GM12875 (cell line): Measurements from ENCODE around the gene MAP2K6.
A peak's percentile ranks its signal among the peaks of the same experiment; 100 is the strongest.

Source experiments
- H3K4me3 ChIP-seq: one replicate; pipeline ENCODE4 v1.5.1; 2011; ENCODE audit warnings: low read depth, low read length, control low read depth
- TF ChIP-seq, protein P1 (sequence below): IDR thresholded peaks from 2 replicates; pipeline ENCODE4 v1.5.1; 2011; ENCODE audit warnings: low read depth, mild to moderate bottlenecking, control low read depth, inconsistent platforms, low read length, moderate library complexity, borderline replicate concordance; ENCODE audit not compliant: insufficient read depth

Gene MAP2K6

DNA sequence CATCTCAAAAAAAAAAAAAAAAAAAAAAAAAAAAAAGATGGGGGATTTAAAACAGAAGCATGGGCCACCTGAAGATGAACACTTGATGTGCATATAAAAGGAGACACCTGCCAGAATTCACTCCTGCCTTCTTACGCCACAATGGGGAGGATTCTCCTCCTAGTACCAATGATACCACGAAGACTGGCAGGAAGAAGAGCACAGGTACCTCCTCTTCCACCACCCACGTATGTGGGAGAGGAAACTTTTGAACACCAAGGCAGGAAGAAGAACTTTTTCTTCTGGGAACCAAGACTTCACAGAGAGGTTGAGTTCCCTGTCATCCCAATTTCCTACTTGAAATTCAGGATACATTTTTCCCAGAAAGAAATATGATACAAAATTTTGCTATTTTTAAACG lies 2.7 kb upstream of the MAP2K6 start:
- TF ChIP-seq, protein P1, sequence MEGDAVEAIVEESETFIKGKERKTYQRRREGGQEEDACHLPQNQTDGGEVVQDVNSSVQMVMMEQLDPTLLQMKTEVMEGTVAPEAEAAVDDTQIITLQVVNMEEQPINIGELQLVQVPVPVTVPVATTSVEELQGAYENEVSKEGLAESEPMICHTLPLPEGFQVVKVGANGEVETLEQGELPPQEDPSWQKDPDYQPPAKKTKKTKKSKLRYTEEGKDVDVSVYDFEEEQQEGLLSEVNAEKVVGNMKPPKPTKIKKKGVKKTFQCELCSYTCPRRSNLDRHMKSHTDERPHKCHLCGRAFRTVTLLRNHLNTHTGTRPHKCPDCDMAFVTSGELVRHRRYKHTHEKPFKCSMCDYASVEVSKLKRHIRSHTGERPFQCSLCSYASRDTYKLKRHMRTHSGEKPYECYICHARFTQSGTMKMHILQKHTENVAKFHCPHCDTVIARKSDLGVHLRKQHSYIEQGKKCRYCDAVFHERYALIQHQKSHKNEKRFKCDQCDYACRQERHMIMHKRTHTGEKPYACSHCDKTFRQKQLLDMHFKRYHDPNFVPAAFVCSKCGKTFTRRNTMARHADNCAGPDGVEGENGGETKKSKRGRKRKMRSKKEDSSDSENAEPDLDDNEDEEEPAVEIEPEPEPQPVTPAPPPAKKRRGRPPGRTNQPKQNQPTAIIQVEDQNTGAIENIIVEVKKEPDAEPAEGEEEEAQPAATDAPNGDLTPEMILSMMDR = no peak

DNA sequence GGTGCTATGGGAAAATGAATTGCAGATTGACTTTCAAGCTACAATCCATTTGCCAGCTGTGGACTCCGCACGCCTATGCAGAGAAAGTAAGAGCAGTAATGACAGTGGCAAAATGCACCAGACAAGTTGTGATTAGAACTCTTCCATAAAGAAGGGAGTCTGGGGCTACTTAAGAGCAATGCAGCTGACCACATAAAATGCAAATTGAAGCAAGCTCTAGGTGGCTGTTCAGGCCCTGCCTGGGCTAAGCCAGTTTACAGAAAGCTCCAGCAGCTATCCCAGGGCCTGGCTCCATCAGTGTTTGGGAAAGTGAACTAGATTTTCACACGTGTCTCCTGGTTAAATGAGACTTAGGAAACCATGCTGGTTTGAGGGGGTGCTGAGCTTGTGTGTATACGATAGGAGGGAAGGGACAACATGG lies 2.2 kb upstream of the MAP2K6 start:
- TF ChIP-seq, protein P1 = no peak
- no peak overlapping the region for H3K4me3 ChIP-seq

More for the DNA sequence above, 2.7 kb upstream of the MAP2K6 start:
- H3K4me3 ChIP-seq = no peak overlapping the region

DNA sequence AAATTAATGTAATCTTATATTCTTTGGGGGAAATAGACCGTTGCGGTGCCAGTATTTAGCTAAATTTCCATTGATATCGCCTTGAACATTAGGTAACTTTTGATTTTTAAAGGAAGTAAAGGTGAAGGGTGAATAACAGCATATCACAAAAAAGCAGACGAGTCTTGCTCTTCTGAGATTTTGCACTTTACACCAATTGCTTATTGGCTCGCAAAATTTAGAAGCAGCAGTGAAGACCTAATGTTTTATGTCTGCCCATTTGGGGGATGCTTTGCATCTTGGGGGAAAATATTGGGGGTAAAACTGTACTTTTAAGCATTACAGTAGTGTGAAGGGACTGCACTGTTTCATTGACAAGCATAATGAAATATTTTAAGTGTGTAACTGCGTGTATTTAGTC lies 934 bp downstream of the MAP2K6 start:
- H3K4me3 ChIP-seq = peak overlapping the region; percentile 40
- TF ChIP-seq, protein P1 = no peak

DNA sequence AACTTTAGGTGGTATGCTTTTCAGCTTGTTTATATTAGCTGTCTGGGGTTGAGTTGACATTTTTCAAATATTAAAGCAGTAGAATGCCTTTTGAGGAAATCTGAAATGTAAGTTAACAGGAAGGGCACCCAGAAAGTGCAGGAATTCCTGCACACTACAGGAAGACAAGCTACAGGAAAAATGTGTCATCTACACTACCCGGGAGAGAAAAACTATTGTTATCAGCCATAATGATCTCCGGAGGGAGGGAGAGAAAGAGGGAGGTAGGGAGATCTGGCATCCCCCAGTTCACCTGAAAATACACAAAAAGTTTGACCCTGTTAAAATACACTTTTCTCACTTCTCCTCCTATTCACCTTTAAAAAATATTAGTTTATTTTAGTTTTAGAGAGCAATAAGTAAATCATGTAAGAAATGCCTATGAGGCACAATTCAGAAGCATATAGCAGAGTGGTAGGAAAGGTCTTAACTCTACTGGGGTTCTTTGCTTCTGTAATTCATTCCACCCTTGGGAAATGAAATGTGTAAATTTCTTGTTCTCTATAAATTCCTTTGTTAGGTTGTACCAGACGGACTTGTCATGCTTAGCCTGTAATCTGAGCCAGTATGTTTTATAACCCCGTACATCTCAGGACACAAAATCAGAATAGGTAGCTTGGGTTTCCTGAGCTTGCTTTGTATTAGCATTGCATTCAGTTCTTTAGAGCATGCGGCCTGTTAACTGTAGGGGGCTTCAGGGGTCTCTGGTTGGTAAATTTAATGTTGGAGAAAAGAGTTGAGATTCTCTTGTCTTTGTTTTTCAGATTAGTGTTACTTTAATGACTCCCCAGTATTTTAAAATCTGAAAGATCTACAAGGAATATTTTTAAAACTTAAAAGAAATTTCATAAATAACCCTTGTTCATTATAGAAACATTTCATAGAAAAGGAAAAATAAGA lies 3.3 kb downstream of the MAP2K6 start:
- TF ChIP-seq, protein P1 = no peak
- no peak overlapping the region for H3K4me3 ChIP-seq

DNA sequence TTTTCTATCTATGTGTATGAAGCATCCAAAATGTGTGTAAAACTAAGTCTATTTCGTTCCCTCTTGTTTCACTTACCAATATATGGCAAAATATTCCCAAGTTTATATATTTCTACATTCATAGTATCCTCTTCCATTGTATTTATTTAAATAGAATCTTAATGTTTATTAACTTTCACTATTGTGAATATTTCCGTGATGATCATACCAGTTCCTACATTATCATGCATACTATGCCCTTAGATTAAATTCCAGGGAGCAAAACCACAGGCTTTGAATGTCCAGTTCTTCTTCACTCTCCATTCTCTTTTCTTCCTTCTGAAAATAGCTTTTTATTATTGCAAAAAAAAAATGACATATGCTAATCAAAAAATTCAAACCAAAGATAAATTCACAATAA lies 4.0 kb downstream of the MAP2K6 start:
- no peak overlapping the region for H3K4me3 ChIP-seq
- TF ChIP-seq, protein P1 = no peak

DNA sequence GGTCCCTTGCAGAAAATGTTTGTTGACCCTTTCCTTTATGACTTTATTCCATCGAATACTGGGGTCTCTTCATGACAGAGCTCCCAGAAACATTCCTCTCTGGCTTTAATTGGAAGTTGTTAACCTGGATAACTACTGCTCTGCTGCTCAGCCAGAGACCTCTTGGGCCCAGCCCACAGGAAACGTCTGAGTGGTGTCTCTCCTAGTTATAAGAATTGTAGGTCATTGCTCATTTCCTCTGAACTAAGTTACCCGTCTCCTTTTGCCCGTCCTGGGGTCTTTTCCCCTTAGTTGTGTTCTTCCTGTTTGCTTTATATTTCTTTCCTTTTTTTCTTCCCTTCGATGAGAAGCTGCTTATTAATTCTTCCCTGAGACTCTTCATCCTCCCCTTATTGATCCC lies 9.0 kb downstream of the MAP2K6 start:
- H3K4me3 ChIP-seq = no peak overlapping the region
- TF ChIP-seq, protein P1 = no peak
